Loucy (cell line): ENCODE measurements around the gene MSI1.

ENCODE experiments used
- H2AFZ ChIP-seq: fragments of 200-600 bp; sonication (generic); 2 replicates; pipeline ENCODE4 v1.6.0; 2016; ENCODE audit warnings: antibody characterized with exemption, mild to moderate bottlenecking, low read length, moderate library complexity
- H3F3A ChIP-seq: fragments of 200-600 bp; 2 replicates; pipeline ENCODE4 v1.6.0; 2016; ENCODE audit warnings: antibody characterized with exemption, low read depth, mild to moderate bottlenecking
- H3K27me3 ChIP-seq: fragments of 200-600 bp; sonication (generic); 2 replicates; pipeline ENCODE4 v1.6.1; 2014; ENCODE audit warnings: low read length, mild to moderate bottlenecking; ENCODE audit not compliant: insufficient read depth, poor library complexity, severe bottlenecking
- H3K36me3 ChIP-seq: fragments of 200-600 bp; sonication (generic); 2 replicates; pipeline ENCODE4 v1.6.1; 2016; ENCODE audit warnings: low read length; ENCODE audit not compliant: insufficient read depth
- H3K4me1 ChIP-seq: fragments of 200-600 bp; sonication (generic); 2 replicates; pipeline ENCODE4 v1.5.1; 2014; ENCODE audit warnings: low read length, mild to moderate bottlenecking; ENCODE audit not compliant: insufficient read depth, poor library complexity, severe bottlenecking
- H3K4me2 ChIP-seq: fragments of 200-600 bp; sonication (generic); 2 replicates; pipeline ENCODE4 v1.6.0; 2014; ENCODE audit warnings: antibody characterized with exemption, low read length, low read depth, mild to moderate bottlenecking; ENCODE audit not compliant: poor library complexity, severe bottlenecking
- H3K4me3 ChIP-seq: fragments of 200-600 bp; sonication (generic); 2 replicates; pipeline ENCODE4 v1.5.1; 2014; ENCODE audit warnings: low read length, mild to moderate bottlenecking, mixed read lengths; ENCODE audit not compliant: poor library complexity, severe bottlenecking
- H3K79me2 ChIP-seq: fragments of 200-600 bp; sonication (generic); 2 replicates; pipeline ENCODE4 v1.6.1; 2014; ENCODE audit warnings: low read length; ENCODE audit not compliant: insufficient read depth
- H3K9ac ChIP-seq: fragments of 200-600 bp; sonication (generic); 2 replicates; pipeline ENCODE4 v1.6.0; 2014; ENCODE audit warnings: mild to moderate bottlenecking, low read depth, low read length, moderate library complexity; ENCODE audit not compliant: poor library complexity, severe bottlenecking
- H3K9me2 ChIP-seq: fragments of 200-600 bp; sonication (generic); replicated peaks from 2 replicates; pipeline ENCODE4 v1.6.1; 2016; ENCODE audit warnings: low read depth, low read length, mixed read lengths
- H3K9me3 ChIP-seq: fragments of 200-600 bp; sonication (generic); 2 replicates; pipeline ENCODE4 v1.6.1; 2014; ENCODE audit warnings: mild to moderate bottlenecking, antibody characterized with exemption, low read length, low read depth; ENCODE audit not compliant: insufficient read depth
- H4K20me1 ChIP-seq: fragments of 200-600 bp; sonication (generic); 2 replicates; pipeline ENCODE4 v1.6.0; 2014; ENCODE audit warnings: antibody characterized with exemption, low read length, mild to moderate bottlenecking; ENCODE audit not compliant: insufficient read depth, poor library complexity, severe bottlenecking
- EZH2phosphoT487 ChIP-seq: fragments of 200-600 bp; IDR thresholded peaks from 2 replicates; pipeline ENCODE4 v1.6.1; 2018; ENCODE audit warnings: antibody characterized with exemption, mild to moderate bottlenecking, moderate library complexity, borderline replicate concordance
- TF ChIP-seq, protein P1 (sequence below): fragments of 200-600 bp; sonication (generic); conservative IDR thresholded peaks from 2 replicates; pipeline ENCODE4 v1.5.1; 2014; ENCODE audit warnings: mild to moderate bottlenecking, antibody characterized with exemption, low read length

Gene MSI1

DNA sequence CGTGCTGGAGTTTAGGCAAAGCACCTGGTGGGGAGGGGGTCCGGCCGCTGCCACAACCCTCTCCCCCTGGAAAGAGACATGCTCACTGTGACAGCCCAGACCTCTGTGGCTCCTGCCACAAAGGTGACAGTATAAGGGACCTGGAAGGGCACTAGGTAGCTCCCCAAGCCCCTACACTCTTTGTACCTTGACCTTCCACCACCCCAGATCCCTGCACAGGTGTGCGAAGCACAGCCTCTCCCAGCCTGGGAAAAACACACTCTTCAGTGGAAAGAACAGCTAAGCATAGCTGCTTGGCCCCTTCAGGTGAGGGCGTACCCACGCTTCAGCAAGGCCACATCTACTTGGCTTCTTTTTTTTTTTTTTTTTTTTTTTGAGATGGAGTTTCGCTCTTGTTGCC is 36.4 kb downstream of the MSI1 start:
- Histone ChIP-seq H3K9ac (no peak overlapping the region), H3K36me3 (no peaks in the 10 kb centered on the region), H4K20me1 (no peaks in the 10 kb centered on the region), H3K4me1 (no peaks in the 10 kb centered on the region), H3K79me2 (no peaks in the 10 kb centered on the region), H3F3A (no peaks in the 10 kb centered on the region), H3K4me2 (no peak overlapping the region), H3K9me3 (peaks cover 10% of the 10 kb centered on the region; the same call in 1 of the 2 replicates), H3K4me3 (no peak overlapping the region), H3K9me2 (no peaks in the 10 kb centered on the region), H2AFZ (no peak overlapping the region), H3K27me3 (no peaks in the 10 kb centered on the region)
- no peak for TF ChIP-seq EZH2phosphoT487
- TF ChIP-seq, protein P1, sequence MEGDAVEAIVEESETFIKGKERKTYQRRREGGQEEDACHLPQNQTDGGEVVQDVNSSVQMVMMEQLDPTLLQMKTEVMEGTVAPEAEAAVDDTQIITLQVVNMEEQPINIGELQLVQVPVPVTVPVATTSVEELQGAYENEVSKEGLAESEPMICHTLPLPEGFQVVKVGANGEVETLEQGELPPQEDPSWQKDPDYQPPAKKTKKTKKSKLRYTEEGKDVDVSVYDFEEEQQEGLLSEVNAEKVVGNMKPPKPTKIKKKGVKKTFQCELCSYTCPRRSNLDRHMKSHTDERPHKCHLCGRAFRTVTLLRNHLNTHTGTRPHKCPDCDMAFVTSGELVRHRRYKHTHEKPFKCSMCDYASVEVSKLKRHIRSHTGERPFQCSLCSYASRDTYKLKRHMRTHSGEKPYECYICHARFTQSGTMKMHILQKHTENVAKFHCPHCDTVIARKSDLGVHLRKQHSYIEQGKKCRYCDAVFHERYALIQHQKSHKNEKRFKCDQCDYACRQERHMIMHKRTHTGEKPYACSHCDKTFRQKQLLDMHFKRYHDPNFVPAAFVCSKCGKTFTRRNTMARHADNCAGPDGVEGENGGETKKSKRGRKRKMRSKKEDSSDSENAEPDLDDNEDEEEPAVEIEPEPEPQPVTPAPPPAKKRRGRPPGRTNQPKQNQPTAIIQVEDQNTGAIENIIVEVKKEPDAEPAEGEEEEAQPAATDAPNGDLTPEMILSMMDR: no peak

DNA sequence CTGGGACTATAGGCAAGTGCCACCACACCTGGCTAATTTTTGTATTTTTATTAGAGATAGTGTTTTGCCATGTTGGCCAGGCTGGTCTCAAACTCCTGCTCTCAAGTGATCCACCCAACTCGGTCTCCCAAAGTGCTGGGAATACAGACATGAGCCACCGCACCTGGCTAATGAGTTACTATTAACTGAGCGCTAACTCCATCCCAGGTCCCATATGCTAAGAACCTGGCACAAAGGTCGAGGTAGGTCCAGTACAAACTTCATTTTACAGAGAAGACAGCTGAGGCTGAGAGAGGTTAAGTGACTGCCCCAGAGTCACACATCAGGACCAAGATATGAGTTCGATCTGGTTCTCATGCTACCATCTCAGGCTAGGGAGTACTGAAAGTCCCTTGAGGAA is 36.9 kb downstream of the MSI1 start:
- no peaks in the 10 kb centered on the region for H3K4me1 ChIP-seq
- no peaks in the 10 kb centered on the region for H3K79me2 ChIP-seq
- no peak overlapping the region for H3K9ac ChIP-seq
- H3F3A ChIP-seq: no peaks in the 10 kb centered on the region
- TF ChIP-seq, protein P1: no peak
- no peak for TF ChIP-seq EZH2phosphoT487
- H3K9me2 ChIP-seq: no peaks in the 10 kb centered on the region
- no peaks in the 10 kb centered on the region for H3K27me3 ChIP-seq
- no peak overlapping the region for H3K4me2 ChIP-seq
- H4K20me1 ChIP-seq: no peaks in the 10 kb centered on the region
- peaks cover 5% of the 10 kb centered on the region; the same call in 1 of the 2 replicates for H3K9me3 ChIP-seq
- no peak overlapping the region for H3K4me3 ChIP-seq
- no peak overlapping the region for H2AFZ ChIP-seq
- no peaks in the 10 kb centered on the region for H3K36me3 ChIP-seq

DNA sequence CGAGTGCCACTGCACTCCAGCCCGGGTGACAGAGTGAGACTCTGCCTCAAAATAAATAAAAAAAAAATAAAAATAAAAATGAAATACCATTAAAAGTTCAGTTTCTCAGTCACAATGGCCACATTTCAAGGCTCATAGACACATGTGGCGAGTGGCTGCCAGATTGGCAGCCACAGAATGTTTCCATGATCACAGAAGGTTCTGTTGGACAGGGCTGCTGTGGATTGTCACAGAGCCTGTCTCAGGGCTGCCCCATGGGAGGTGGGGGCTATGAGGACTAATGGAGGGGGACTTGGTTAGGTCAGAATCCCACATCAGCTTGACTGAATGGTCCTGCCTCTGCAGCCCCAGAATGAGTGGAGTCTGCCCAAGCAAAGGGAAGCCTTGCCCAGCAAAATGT is 37.6 kb downstream of the MSI1 start:
- Histone ChIP-seq H3K36me3 (no peaks in the 10 kb centered on the region), H3K9me2 (no peaks in the 10 kb centered on the region), H3K79me2 (no peaks in the 10 kb centered on the region), H3K27me3 (no peaks in the 10 kb centered on the region), H3F3A (no peaks in the 10 kb centered on the region), H3K4me1 (no peaks in the 10 kb centered on the region), H3K9ac (no peak overlapping the region), H4K20me1 (no peaks in the 10 kb centered on the region), H3K4me2 (no peak overlapping the region), H3K9me3 (no peaks in the 10 kb centered on the region), H3K4me3 (no peak overlapping the region), H2AFZ (no peak overlapping the region; the same call in 1 of the 2 replicates)
- TF ChIP-seq, protein P1: no peak
- no peak for TF ChIP-seq EZH2phosphoT487
